ENCODE data around the gene SLC22A5. TPM values are rescaled to one million over a fixed set of nuclear protein-coding genes. Genes with fewer than 3 reads are reported as not detected.

The SLC22A5 gene
- total and polyA plus RNA-seq, 10 of the 15 experiments (the other 5 are each of a cell fraction or from before 2014, with no cell fraction given), result 1.1 to 4.4 (median 2.3) TPM

GRCh38 chr5:132327252-132327955 is 42.1 kb upstream of the SLC22A5 start (continued):
- TF ChIP-seq SREBF1 (IDR thresholded peaks at IDR 0.05; ENCODE audit: low read length) (no peak), E4F1 (IDR thresholded peaks at IDR 0.05; ENCODE audit: borderline replicate concordance, partially characterized antibody) (no peak)

GRCh38 chr5:132334812-132335211 is 34.7 kb upstream of the SLC22A5 start:
- Histone ChIP-seq H3K36me3 (ENCODE audit: control insufficient read depth in 2 of 2, insufficient read depth in 2 of 2, low read length in 1 of 2) (no peaks in the 10 kb centered on the region), H3K27ac (ENCODE audit: control insufficient read depth, insufficient read depth) (no peak overlapping the region), H4K20me1 (ENCODE audit: control insufficient read depth, insufficient read depth) (no peaks in the 10 kb centered on the region), H3K79me2 (ENCODE audit: control insufficient read depth, insufficient read depth, low read length) (no peaks in the 10 kb centered on the region), H3K4me3 (no peak overlapping the region), H3K9ac (ENCODE audit: control insufficient read depth, insufficient read depth, low read length) (no peak overlapping the region), H3K27me3 (replicated peaks in 1 of 2; ENCODE audit: control insufficient read depth in 2 of 2, insufficient read depth in 2 of 2, low read length in 1 of 2) (no peaks in the 10 kb centered on the region), H3K4me2 (ENCODE audit: control insufficient read depth, insufficient read depth) (no peak overlapping the region), H3K4me1 (ENCODE audit: control insufficient read depth, insufficient read depth, low read length) (no peaks in the 10 kb centered on the region), H2AFZ (ENCODE audit: control insufficient read depth, low read depth, low read length) (no peak overlapping the region; the same call in 1 of the 2 replicates), H3K9me3 (replicated peaks; ENCODE audit: control insufficient read depth, insufficient read depth, low read length) (no peaks in the 10 kb centered on the region; the same call in 2 of the 3 replicates)
- CTCF ChIA-PET, result interaction anchor here (0.5 to 2.2 kb wide), 4 partner anchors 23 to 1404 kb away, joined by 3 to 5 read pairs (median 3); no protein-coding TSS in a partner anchor
- in situ Hi-C loops (cut with MboI) (no loop called here), intact Hi-C loops (cut with micrococcal nuclease; ENCODE audit: unreplicated experiment) (no loop called here)
- RAD21 ChIA-PET (ENCODE audit: unreplicated experiment), result interaction anchor here (0.7 to 0.8 kb wide), 2 partner anchors 20 to 33 kb away, joined by 3 read pairs; no protein-coding TSS in a partner anchor
- no TSS peak for BruUV-seq (replicated peaks)
- FAIRE-seq (no peak), DNase-seq (ENCODE audit: low read depth, low spot score) (no peak), ATAC-seq (peak; percentile 78)
- POLR2A ChIA-PET, result no interaction called here
- 60% methylated on average over 3 of the region's 3 CpGs for WGBS (ENCODE audit: insufficient coverage, insufficient replicate concordance, low lambda C conversion rate, missing lambda C conversion rate)
- SMC1A ChIA-PET (ENCODE audit: uncharacterized antibody, unreplicated experiment), result interaction anchor here (0.7 to 3.3 kb wide), 11 partner anchors 10 to 97 kb away, joined by 3 to 16 read pairs (median 3); partner anchors contain the start of gene SLC22A4
- TF ChIP-seq IRF5 (IDR thresholded peaks at IDR 0.05; ENCODE audit: borderline replicate concordance), result no peak
- no peak for TF ChIP-seq ZBTB11 (CRISPR knock-in tag; IDR thresholded peaks at IDR 0.05)
- TF ChIP-seq ZBTB4 (CRISPR knock-in tag; IDR thresholded peaks at IDR 0.05), result no peak

Data from GM12878 (cell line).